ENCODE results near the gene DEK.

- TF ChIP-seq POLR2A (IDR thresholded peaks at IDR 0.05; ENCODE audit: low read length): no peak
- TF ChIP-seq GATA1 (IDR thresholded peaks at IDR 0.05; ENCODE audit: low read depth, low read length): no peak
Observed at GRCh38 chr6:18216411-18216810, 47.9 kb downstream of the DEK start.

Data from erythroblast (primary cell).